ENCODE results near the gene ZNF497. TPM values are rescaled to one million over a fixed set of nuclear protein-coding genes. Genes with fewer than 3 reads are reported as not detected.
A peak's percentile ranks its signal among the peaks of the same experiment; 100 is the strongest.

The ZNF497 gene
- total and polyA plus RNA-seq, 2 of the 13 experiments (the other 11 are each of a cell fraction or from before 2014, with no cell fraction given): 1.5 to 1.9 TPM

DNA sequence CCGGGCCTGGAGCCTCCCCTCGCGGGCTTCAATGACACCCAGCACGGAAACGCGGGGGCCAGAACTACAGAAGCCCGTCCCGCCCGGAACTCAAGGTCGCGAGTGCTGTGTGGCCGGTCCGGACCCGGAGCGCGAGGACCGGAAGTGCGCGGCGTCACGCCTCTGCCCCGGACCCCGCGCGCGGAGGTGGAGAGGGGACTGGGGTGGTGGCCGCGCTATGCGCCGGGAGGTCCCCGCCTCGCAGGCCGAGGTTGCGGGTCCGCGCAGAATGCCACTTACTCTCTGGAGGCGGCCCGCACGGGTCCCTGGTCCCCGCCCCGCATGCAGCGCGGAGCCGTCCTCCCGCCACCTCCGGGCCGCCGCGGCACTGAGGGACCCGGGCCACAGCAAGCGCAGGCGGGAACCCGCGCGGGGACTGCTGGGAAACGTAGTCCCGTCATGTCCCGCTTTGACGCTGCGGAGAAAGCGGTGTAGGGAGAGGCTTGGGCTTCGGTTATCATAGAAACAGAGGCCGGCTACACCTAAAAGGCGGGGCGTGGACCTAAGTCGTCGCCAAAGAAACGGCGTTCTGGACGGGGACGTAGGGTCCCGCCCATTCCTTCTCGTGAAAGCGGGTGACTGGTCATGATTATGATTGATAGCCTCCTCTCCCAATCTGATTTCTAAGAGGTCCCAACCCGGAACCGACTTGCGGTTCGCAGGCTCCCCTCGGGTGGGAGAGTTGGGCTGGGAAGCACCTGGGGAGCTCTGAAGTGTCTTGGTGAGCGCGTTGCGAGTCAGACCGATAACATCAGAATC, 18.3 kb upstream of the ZNF497 start, which contains the start of gene ZNF837 (continued):
- TF ChIP-seq, protein P1, sequence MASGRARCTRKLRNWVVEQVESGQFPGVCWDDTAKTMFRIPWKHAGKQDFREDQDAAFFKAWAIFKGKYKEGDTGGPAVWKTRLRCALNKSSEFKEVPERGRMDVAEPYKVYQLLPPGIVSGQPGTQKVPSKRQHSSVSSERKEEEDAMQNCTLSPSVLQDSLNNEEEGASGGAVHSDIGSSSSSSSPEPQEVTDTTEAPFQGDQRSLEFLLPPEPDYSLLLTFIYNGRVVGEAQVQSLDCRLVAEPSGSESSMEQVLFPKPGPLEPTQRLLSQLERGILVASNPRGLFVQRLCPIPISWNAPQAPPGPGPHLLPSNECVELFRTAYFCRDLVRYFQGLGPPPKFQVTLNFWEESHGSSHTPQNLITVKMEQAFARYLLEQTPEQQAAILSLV (CRISPR knock-in tag; IDR thresholded peaks at IDR 0.05; ENCODE audit: borderline replicate concordance): 0 out of 2 replicates have a peak, but pooled peaks have one; percentile 79
- TF ChIP-seq ZNF589 (CRISPR knock-in tag; conservative IDR thresholded peaks at IDR 0.05) (peak; percentile 82; the same call in 1 of the 2 replicates), ZBTB44 (CRISPR knock-in tag; IDR thresholded peaks at IDR 0.05) (no peak; the same call in 1 of the 2 replicates), PAF1 (CRISPR knock-in tag; IDR thresholded peaks at IDR 0.05) (no peak), ISL2 (CRISPR knock-in tag; IDR thresholded peaks at IDR 0.05) (peak; percentile 88), SRSF1 (optimal IDR thresholded peaks at IDR 0.05; ENCODE audit: low read depth, low read length) (peak; percentile 72), ZSCAN22 (CRISPR knock-in tag; IDR thresholded peaks at IDR 0.05) (no peak), MEIS1 (CRISPR knock-in tag; IDR thresholded peaks at IDR 0.05; ENCODE audit: borderline replicate concordance) (peak; percentile 93), ZSCAN20 (CRISPR knock-in tag; IDR thresholded peaks at IDR 0.05; ENCODE audit: borderline replicate concordance) (no peak; the same call in 1 of the 2 replicates), AKNA (CRISPR knock-in tag; IDR thresholded peaks at IDR 0.05; ENCODE audit: borderline replicate concordance) (no peak), ZNF441 (CRISPR knock-in tag; IDR thresholded peaks at IDR 0.05; ENCODE audit: borderline replicate concordance) (0 out of 2 replicates have a peak, but pooled peaks have one; percentile 33), KLF15 (CRISPR knock-in tag; IDR thresholded peaks at IDR 0.05; ENCODE audit: borderline replicate concordance) (0 out of 2 replicates have a peak, but pooled peaks have one; percentile 64), MYNN (CRISPR knock-in tag; IDR thresholded peaks at IDR 0.05; ENCODE audit: low read depth) (no peak), CREM (IDR thresholded peaks at IDR 0.05) (peak; percentile 70), CREM (CRISPR knock-in tag; IDR thresholded peaks at IDR 0.05) (no peak), ZNF232 (CRISPR knock-in tag; IDR thresholded peaks at IDR 0.05; ENCODE audit: borderline replicate concordance) (peak; percentile 91), CSRNP1 (CRISPR knock-in tag; IDR thresholded peaks at IDR 0.05) (peak; percentile 51; the same call in 1 of the 2 replicates), ZNF343 (CRISPR knock-in tag; IDR thresholded peaks at IDR 0.05) (0 out of 2 replicates have a peak, but pooled peaks have one; percentile 64)
